ENCODE data around the gene CCDC34.

- no peak for TF ChIP-seq CTCF (IDR thresholded peaks at IDR 0.05)
- no peak for TF ChIP-seq POLR2A (IDR thresholded peaks at IDR 0.05)
- no peak for TF ChIP-seq EP300 (IDR thresholded peaks at IDR 0.05)
Observed at GRCh38 chr11:27317751-27318150, 45.3 kb downstream of the CCDC34 start.

All from stomach (tissue), 4 donors.